GM06990 (cell line): ENCODE results near the gene MAML1.
"Not testable (repeated sequence)": the region's sequence is repeated elsewhere in the genome, so short reads cannot be mapped to it uniquely, and the experiment has no call there.

Experiments used
- DNase-seq: peaks from one replicate; pipeline ENCODE4 v3.0.0-alpha.2; 2011; ENCODE audit not compliant: insufficient read length; ENCODE audit errors: extremely low read depth
- H3K27me3 ChIP-seq: replicated peaks from 2 replicates; pipeline ENCODE4 v1.6.0; 2011; ENCODE audit warnings: low read length; ENCODE audit not compliant: control insufficient read depth, insufficient read depth
- H3K36me3 ChIP-seq: 2 replicates; pipeline ENCODE4 v1.5.1; 2011; ENCODE audit warnings: low read length; ENCODE audit not compliant: control insufficient read depth, insufficient read depth
- H3K4me3 ChIP-seq: replicated peaks from 2 replicates; pipeline ENCODE4 v1.5.1; 2011; ENCODE audit warnings: low read depth, mild to moderate bottlenecking, control low read depth, low read length
- TF ChIP-seq, protein P1 (sequence below): IDR thresholded peaks from 2 replicates; pipeline ENCODE4 v1.5.1; 2011; ENCODE audit warnings: low read length, control low read depth, mild to moderate bottlenecking, inconsistent platforms; ENCODE audit not compliant: insufficient read depth, poor library complexity, severe bottlenecking

Gene MAML1

DNA sequence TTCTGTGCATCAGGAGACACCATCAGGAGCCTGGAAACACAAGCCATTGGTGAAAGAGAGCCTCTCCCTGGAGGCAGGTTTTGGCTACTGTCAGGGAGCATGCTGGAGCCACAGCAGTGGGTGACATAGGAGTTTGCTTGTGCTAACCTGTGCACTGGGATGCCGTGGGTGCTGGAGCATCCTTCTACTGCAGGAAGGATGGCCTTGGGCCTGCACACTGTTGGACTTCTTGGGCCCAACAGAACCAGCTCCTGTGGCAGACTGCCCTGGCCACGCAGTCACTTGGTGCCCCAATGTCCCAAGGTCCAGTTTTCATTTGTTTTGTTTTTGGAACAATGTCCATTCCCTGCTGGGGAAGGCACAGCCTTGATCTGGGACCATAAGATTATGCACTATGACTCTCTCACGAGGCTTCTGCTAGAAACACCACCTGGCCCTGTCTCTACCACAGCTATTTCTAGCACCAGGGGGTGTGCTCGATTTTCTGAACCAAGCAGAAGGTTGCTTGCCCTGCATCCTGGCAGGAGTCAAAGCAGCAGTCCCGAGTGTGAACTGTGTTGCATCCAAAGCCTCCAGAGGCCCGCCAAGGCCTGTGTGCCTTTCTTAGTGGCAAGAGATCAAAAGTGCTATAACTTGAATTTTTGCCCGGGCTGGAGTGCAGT lies 55.7 kb downstream of the MAML1 start:
- Histone ChIP-seq H3K27me3 (no peaks in the 10 kb centered on the region), H3K4me3 (no peak overlapping the region), H3K36me3 (no peaks in the 10 kb centered on the region; the same call in 1 of the 2 replicates)
- no peak for DNase-seq
- TF ChIP-seq, protein P1, sequence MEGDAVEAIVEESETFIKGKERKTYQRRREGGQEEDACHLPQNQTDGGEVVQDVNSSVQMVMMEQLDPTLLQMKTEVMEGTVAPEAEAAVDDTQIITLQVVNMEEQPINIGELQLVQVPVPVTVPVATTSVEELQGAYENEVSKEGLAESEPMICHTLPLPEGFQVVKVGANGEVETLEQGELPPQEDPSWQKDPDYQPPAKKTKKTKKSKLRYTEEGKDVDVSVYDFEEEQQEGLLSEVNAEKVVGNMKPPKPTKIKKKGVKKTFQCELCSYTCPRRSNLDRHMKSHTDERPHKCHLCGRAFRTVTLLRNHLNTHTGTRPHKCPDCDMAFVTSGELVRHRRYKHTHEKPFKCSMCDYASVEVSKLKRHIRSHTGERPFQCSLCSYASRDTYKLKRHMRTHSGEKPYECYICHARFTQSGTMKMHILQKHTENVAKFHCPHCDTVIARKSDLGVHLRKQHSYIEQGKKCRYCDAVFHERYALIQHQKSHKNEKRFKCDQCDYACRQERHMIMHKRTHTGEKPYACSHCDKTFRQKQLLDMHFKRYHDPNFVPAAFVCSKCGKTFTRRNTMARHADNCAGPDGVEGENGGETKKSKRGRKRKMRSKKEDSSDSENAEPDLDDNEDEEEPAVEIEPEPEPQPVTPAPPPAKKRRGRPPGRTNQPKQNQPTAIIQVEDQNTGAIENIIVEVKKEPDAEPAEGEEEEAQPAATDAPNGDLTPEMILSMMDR = no peak

- not testable (repeated sequence) for DNase-seq, H3K36me3 ChIP-seq, H3K4me3 ChIP-seq, H3K27me3 ChIP-seq
Measured at GRCh38 chr5:179789278-179789677, 56.7 kb downstream of the MAML1 start.

DNA sequence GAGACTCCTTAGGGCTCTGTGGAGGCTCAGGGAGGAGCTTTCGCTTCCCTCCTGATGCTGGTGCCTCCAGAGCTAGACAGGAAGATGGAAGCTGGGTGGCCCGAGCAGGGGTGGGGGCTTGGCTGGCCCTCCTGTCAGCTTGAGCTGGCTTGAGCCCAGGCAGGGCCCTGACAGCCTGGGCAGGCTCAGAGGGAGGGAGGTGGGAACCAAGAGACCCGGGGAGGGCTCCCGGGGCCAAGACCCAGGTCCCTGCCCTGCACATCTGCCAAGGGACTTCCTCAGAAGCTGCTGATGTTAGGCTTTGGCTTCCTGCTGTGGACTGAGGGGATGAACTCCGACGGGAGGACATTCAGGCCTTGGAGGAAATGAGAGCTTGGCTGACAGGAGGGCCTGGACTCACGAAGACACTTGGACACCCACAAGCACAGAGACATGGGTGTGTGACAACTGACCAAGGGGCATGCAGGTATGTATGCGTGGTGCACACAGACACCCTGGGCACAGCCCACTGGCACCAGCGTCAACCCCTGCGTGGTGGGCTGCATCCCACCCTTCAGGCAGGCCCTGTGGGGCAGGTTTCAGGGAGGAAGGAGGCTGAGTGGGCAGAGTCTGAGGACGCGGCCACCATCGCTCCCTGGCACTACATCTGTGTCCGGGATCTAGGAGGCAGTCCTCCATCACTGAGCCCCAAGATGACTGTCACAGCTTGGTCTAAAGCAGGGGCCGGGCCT lies 59.4 kb downstream of the MAML1 start:
- TF ChIP-seq, protein P1 = no peak
- no peak overlapping the region for H3K4me3 ChIP-seq
- no peaks in the 10 kb centered on the region; the same call in none of the 2 replicates for H3K36me3 ChIP-seq
- no peak for DNase-seq
- H3K27me3 ChIP-seq = no peaks in the 10 kb centered on the region

DNA sequence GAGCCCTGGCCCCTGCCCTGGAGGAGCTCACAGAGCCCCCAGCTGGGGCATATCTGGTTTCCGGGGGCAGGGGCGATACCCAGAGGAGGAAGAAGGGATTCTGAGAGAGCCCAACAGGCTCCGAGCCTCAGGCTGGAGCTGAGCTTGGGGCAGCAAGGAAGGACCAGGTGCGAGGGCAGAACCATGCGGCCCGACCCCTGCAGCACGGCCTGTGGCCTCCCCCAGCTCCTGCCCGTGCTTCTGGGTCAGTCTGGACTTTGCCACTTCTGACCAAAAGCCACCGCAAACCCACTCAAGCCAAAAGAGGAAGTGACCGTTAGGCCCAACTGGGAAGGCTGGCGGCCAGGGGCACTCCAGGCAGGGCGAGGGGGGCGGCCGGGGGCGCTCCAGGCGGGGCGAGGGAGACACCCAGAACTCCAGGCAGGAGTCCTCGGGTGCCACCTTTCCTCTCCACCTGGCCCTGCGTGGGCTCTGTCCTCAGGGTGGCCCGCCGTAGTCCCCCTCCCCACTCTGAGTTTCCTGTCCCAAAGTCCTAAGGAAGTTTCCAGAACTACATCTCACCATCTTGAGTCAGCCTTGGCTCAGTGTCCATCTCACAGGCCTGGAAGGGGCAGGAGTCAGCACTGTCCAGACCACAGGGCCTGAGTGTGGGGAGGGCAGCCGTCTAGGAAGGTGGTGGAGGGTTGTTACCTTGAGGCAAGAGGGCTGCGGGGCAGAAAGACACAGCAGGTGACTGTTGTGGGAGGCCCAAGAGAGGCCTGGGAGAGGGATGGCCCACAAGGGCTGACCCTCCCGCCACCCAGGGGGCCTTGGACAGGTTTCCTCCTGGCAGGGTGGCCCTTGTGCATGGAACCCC lies 60.2 kb downstream of the MAML1 start:
- no peak for DNase-seq
- TF ChIP-seq, protein P1 = no peak
- Histone ChIP-seq H3K27me3 (no peaks in the 10 kb centered on the region), H3K4me3 (no peak overlapping the region), H3K36me3 (no peaks in the 10 kb centered on the region; the same call in none of the 2 replicates)

DNA sequence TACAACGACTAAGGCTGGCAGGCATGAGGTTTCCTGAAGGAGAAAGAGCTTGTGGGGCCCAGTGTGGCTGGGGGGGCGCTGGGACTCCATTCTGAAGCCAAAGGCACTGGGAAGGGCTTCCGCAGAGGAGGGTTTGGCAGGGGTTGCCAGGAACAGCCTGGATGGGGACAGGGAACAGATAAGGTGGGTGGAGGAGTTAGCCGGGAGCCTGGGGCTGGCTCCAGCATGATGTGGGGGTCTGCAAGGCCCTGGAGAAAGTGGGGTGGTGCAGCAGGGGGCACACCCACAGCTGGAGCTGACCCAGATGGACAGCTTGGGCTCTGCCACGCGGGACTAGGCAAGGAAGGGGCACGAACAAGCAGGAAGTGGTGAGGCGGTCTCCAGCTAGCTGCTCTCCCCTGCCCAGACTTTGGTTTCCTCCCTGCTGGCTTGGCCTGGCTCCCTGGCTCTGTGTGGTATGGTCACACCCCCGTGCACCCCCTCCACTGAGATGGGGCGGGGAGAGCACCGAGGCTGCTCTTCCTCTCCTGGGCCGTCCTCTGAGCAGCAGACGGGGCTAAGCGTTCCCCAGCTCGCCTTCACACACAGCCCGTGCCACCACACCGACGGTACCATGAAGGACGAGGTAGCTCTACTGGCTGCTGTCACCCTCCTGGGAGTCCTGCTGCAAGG lies 61.0 kb downstream of the MAML1 start, which contains the start of gene LTC4S:
LTC4S (plus strand) TSS at position 519 of the 672 bp plus-strand sequence; CDS start at position 614, 95 bp downstream.
- H3K36me3 ChIP-seq = peaks cover 7% of the 10 kb centered on the region
- no peak for DNase-seq
- no peak within 1 kb of the TSS for H3K4me3 ChIP-seq
- TF ChIP-seq, protein P1 = no peak
- H3K27me3 ChIP-seq = no peaks in the 10 kb centered on the region
